K562 (cell line): ENCODE data around the gene SENP1. TPM values are rescaled to one million over a fixed set of nuclear protein-coding genes. Genes with fewer than 3 reads are reported as not detected.

Experiments
- ATAC-seq: fragments of 200-7000 bp; cut with Tn5 transposase; 3 replicates; pipeline ENCODE4 v1.9.1; 2020; ENCODE audit warnings: moderate library complexity
- Bru-seq: library from RNA; stranded (reverse); fragments of 400-500 nt; gene quantifications from one replicate; lab custom pipeline; 2021; lab: Mats Ljungman, UMichigan
- BruChase-seq, 2 experiments: library from RNA; stranded (reverse); fragments of 400-500 nt; gene quantifications; one replicate each; lab custom pipeline; 2021; lab: Mats Ljungman, UMichigan
- BruUV-seq: library from RNA; stranded (reverse); fragments of 400-500 nt; replicated peaks from 2 replicates; lab custom pipeline; 2021; lab: Mats Ljungman, UMichigan
- CTCF ChIA-PET: fragments of 300-600 bp; formaldehyde crosslinking; extraction: SDS; loops from one replicate; lab custom pipeline; 2021; ENCODE audit warnings: low intra/inter-chr PET ratio; lab: Yijun Ruan, JAX
- POLR2A ChIA-PET: fragments of 300-600, 350-650 bp; sonication (Branson Sonifier 250); formaldehyde crosslinking; extraction: SDS; loops from one replicate; lab custom pipeline; 2021; ENCODE audit warnings: antibody characterized with exemption, inconsistent platforms; lab: Yijun Ruan, JAX
- DNase-seq, 4 experiments: peaks; one replicate each; pipeline versions ENCODE4 v3.0.0 to v3.0.0-alpha.2; 2011 to 2018; ENCODE audit warnings: low spot score in 3 of 4, mixed read lengths in 3 of 4; ENCODE audit errors: extremely low read depth in 1 of 4
- FAIRE-seq: peaks from 2 replicates; lab custom pipeline; 2011; peaks lifted over from hg19 to GRCh38; lab: Jason Lieb, UNC
- H2AFZ ChIP-seq: 2 replicates; pipeline ENCODE4 v1.6.0; 2011; ENCODE audit warnings: low read depth, low read length, control low read depth, inconsistent platforms
- H3K27ac ChIP-seq: fragments of 200-600 bp; 3 replicates; pipeline ENCODE4 v1.8.0; 2011; ENCODE audit warnings: low read depth, mild to moderate bottlenecking, control low read depth, inconsistent platforms, low read length, moderate library complexity, mixed read lengths; ENCODE audit errors: extremely low read depth
- H3K27me3 ChIP-seq, 2 experiments: fragments of 300-600 bp in 1 of 2; 2 replicates in 1 of 2; 3 replicates in 1 of 2; pipeline versions ENCODE4 v1.6.0 to v1.8.0; 2011; ENCODE audit warnings: inconsistent platforms in 2 of 2, low read length in 2 of 2, mild to moderate bottlenecking in 1 of 2, mixed read lengths in 1 of 2, moderate library complexity in 1 of 2; ENCODE audit not compliant: control insufficient read depth in 2 of 2, insufficient read depth in 2 of 2
- H3K36me3 ChIP-seq: fragments of 300-600 bp; 3 replicates; pipeline ENCODE4 v1.8.0; 2011; ENCODE audit warnings: mild to moderate bottlenecking, low read length, inconsistent platforms; ENCODE audit not compliant: control insufficient read depth, insufficient read depth
- H3K4me1 ChIP-seq, 2 experiments: fragments of 200-600 bp in 1 of 2; replicated peaks in 1 of 2; 2 replicates in 1 of 2; 3 replicates in 1 of 2; pipeline versions ENCODE4 v1.5.1 to v1.8.0; 2011; ENCODE audit warnings: inconsistent platforms in 2 of 2, low read length in 2 of 2, mild to moderate bottlenecking in 1 of 2, mixed read lengths in 1 of 2, moderate library complexity in 1 of 2; ENCODE audit not compliant: control insufficient read depth in 2 of 2, insufficient read depth in 2 of 2
- H3K4me2 ChIP-seq: 2 replicates; pipeline ENCODE4 v1.6.1; 2011; ENCODE audit warnings: low read length, control low read depth, inconsistent platforms, mixed read lengths; ENCODE audit not compliant: insufficient read depth
- H3K4me3 ChIP-seq: fragments of 200-600 bp; sonication (generic), shearing (Covaris generic); 2 replicates; pipeline ENCODE4 v1.5.1; 2016; ENCODE audit warnings: control low read depth, inconsistent platforms
- H3K79me2 ChIP-seq: fragments of 200-600 bp; 3 replicates; pipeline ENCODE4 v1.8.0; 2011; ENCODE audit warnings: low read length, inconsistent platforms; ENCODE audit not compliant: control insufficient read depth, insufficient read depth
- H3K9ac ChIP-seq, 2 experiments: 2 replicates each; pipeline versions ENCODE4 v1.6.0 to v1.6.1; 2011; ENCODE audit warnings: low read depth in 2 of 2, low read length in 2 of 2, control low read depth in 1 of 2, inconsistent platforms in 1 of 2, mild to moderate bottlenecking in 1 of 2, mixed read lengths in 1 of 2; ENCODE audit not compliant: insufficient read depth in 1 of 2
- H3K9me1 ChIP-seq: one replicate; pipeline ENCODE4 v1.6.0; 2011; ENCODE audit warnings: inconsistent platforms, mild to moderate bottlenecking, low read length, moderate library complexity; ENCODE audit not compliant: control insufficient read depth, insufficient read depth
- H3K9me3 ChIP-seq: replicated peaks from 2 replicates; pipeline ENCODE4 v1.5.1; 2011; ENCODE audit warnings: low read depth, low read length, inconsistent platforms; ENCODE audit not compliant: control insufficient read depth, insufficient read depth
- H4K20me1 ChIP-seq: replicated peaks from 2 replicates; pipeline ENCODE4 v1.6.1; 2011; ENCODE audit warnings: low read length, inconsistent platforms, mixed read lengths; ENCODE audit not compliant: control insufficient read depth, insufficient read depth
- CAMTA2 ChIP-seq: fragments of 250-450 bp; sonication (Bioruptor Pico); conservative IDR thresholded peaks from 2 replicates; pipeline ENCODE4 v1.5.1; 2022
- DDX20 ChIP-seq: fragments of 450-650 bp; IDR thresholded peaks from 2 replicates; pipeline ENCODE4 v1.6.1; 2016; ENCODE audit warnings: missing genetic modification characterization, low read depth, mild to moderate bottlenecking, missing compliant biosample characterization, moderate library complexity
- DPF2 ChIP-seq: fragments of 450-650 bp; IDR thresholded peaks from 2 replicates; pipeline ENCODE4 v1.6.1; 2016
- ETV6 ChIP-seq, 3 experiments: fragments of 150-350 bp in 1 of 3; sonication (generic) in 1 of 3; formaldehyde crosslinking in 1 of 3; IDR thresholded peaks; 2 replicates each; pipeline versions ENCODE4 v1.6.1 to v1.8.0; 2014 to 2022; ENCODE audit warnings: borderline replicate concordance in 2 of 3, low read depth in 2 of 3, antibody characterized with exemption in 1 of 3, low read length in 1 of 3, mild to moderate bottlenecking in 1 of 3, missing genetic modification reagents in 1 of 3
- GTF2A2 ChIP-seq: IDR thresholded peaks from 2 replicates; pipeline ENCODE4 v1.6.1; 2016; ENCODE audit warnings: mild to moderate bottlenecking, missing genetic modification characterization, missing compliant biosample characterization
- MED1 ChIP-seq: sonication (generic); formaldehyde crosslinking; IDR thresholded peaks from 2 replicates; pipeline ENCODE4 v1.8.1; 2023; ENCODE audit warnings: missing genetic modification reagents, borderline replicate concordance
- MEF2A ChIP-seq: IDR thresholded peaks from 2 replicates; pipeline ENCODE4 v1.6.1; 2011; ENCODE audit warnings: low read depth, mild to moderate bottlenecking, low read length, moderate library complexity; ENCODE audit not compliant: control insufficient read depth
- NCOA1 ChIP-seq: fragments of 450-650 bp; IDR thresholded peaks from 2 replicates; pipeline ENCODE4 v1.6.1; 2016; ENCODE audit warnings: low read depth
- NFE2L1 ChIP-seq: fragments of 450-650 bp; IDR thresholded peaks from 2 replicates; pipeline ENCODE4 v1.6.1; 2016; ENCODE audit warnings: missing genetic modification characterization, low read depth, mild to moderate bottlenecking, missing compliant biosample characterization, moderate library complexity, borderline replicate concordance
- PPARD ChIP-seq: fragments of 250-450 bp; sonication (Bioruptor Pico); IDR thresholded peaks from 2 replicates; pipeline ENCODE4 v1.8.0; 2022; ENCODE audit warnings: inconsistent platforms, mild to moderate bottlenecking, moderate library complexity
- RBM39 ChIP-seq: fragments of 200-400 bp; formaldehyde crosslinking; optimal IDR thresholded peaks from 2 replicates; pipeline ENCODE3; 2018; ENCODE audit warnings: low read depth, low read length
- RFX5 ChIP-seq: IDR thresholded peaks from 2 replicates; pipeline ENCODE4 v1.6.1; 2011; ENCODE audit warnings: low read depth, mild to moderate bottlenecking, improper control_type of control experiment, low read length
- SMARCB1 ChIP-seq: IDR thresholded peaks from 2 replicates; pipeline ENCODE4 v1.6.1; 2011; ENCODE audit warnings: improper control_type of control experiment, low read depth; ENCODE audit not compliant: insufficient read length
- TAF9B ChIP-seq: fragments of 450-650 bp; IDR thresholded peaks from 2 replicates; pipeline ENCODE4 v1.6.1; 2018; ENCODE audit warnings: mild to moderate bottlenecking; ENCODE audit not compliant: partially characterized antibody
- ZNF140 ChIP-seq: fragments of 250-450 bp; sonication (Bioruptor Pico); IDR thresholded peaks from 2 replicates; pipeline ENCODE4 v1.8.0; 2021; ENCODE audit warnings: moderate library complexity, mild to moderate bottlenecking, inconsistent platforms
- ZNF551 ChIP-seq: fragments of 250-450 bp; sonication (Bioruptor Pico); IDR thresholded peaks from 2 replicates; pipeline ENCODE4 v1.5.0; 2021; ENCODE audit warnings: mild to moderate bottlenecking, moderate library complexity
- WGBS: fragments of 100-300 bp; shearing (Covaris generic); methylation state at CpG from one replicate; pipeline ENCODE4 v1.1.6; 2016; ENCODE audit warnings: low coverage, mixed read lengths; ENCODE audit not compliant: insufficient coverage; ENCODE audit errors: missing lambda C conversion rate; 5-methylcytosine and 5-hydroxymethylcytosine counted together
- in situ Hi-C: fragments of 300-500 bp; cut with MboI; formaldehyde crosslinking; loops from 4 replicates; pipeline ENCODE4 v1.15.0; 2018; ENCODE audit warnings: inconsistent platforms, mixed read lengths
- intact Hi-C: fragments of 100-400 bp; cut with micrococcal nuclease; formaldehyde crosslinking; loops from 2 replicates; pipeline ENCODE4 v1.14.2; 2022
- long read RNA-seq, 3 experiments: library from polyadenylated mRNA in 2 of 3; library from RNA in 1 of 3; unstranded in 2 of 3; stranded (forward) in 1 of 3; transcript quantifications; one replicate each; pipeline ENCODE4 v2.0.0, GENCODE V29; 2019 to 2022
- polyA minus RNA-seq, 3 experiments: library from RNA; depleted of rRNA, polyadenylated mRNA; stranded (reverse); fragments of >200 nt; gene quantifications; 2 replicates each; pipeline ENCODE4 v1.2.3, GENCODE V29; 2011
- polyA plus RNA-seq, 8 experiments: library from polyadenylated mRNA; depleted of rRNA in 4 of 8; stranded (reverse) in 5 of 8; unstranded in 3 of 8; fragments of >200 nt; fragmentation: Nextera tagmentation in 2 of 8; fragmentation: Illumina TruSeq in 1 of 8; extraction: Ambion mirVana in 2 of 8; extraction: Trizol in 1 of 8; gene quantifications; 2 replicates each; pipeline versions ENCODE4 v1.2.1 to v1.2.3, GENCODE V29; 2011 to 2014; ENCODE audit warnings: inconsistent platforms in 1 of 8, missing spikeins in 1 of 8
- total RNA-seq, 7 experiments: library from RNA; depleted of rRNA in 6 of 7; stranded (reverse); fragments of >200 nt in 6 of 7; fragmentation: Illumina TruSeq in 2 of 7; extraction: Trizol in 2 of 7; gene quantifications; 2 replicates each; pipeline versions ENCODE4 v1.2.1 to v1.2.3, GENCODE V29; 2011 to 2021; ENCODE audit warnings: low replicate concordance in 1 of 7

Gene SENP1
- 50.0 and 112 TPM in 2 replicates for total RNA-seq (2011; cell fraction: chromatin; rRNA removed; ENCODE audit: low replicate concordance)
- 24.0 and 36.5 TPM in 2 replicates for total RNA-seq (2011; cell fraction: nucleolus; rRNA removed)
- 41.8 and 50.5 TPM in 2 replicates for total RNA-seq (2011; cell fraction: nucleoplasm; rRNA removed)
- total RNA-seq (2014; rRNA removed) (23.3 and 24.0 TPM in 2 replicates), total RNA-seq (2014; rRNA removed; fragmentation: Illumina TruSeq; extraction: Trizol) (44.0 and 48.4 TPM in 2 replicates), total RNA-seq (2015; rRNA removed; fragmentation: Illumina TruSeq; extraction: Trizol) (46.7 and 48.5 TPM in 2 replicates), total RNA-seq (2021) (36.3 and 38.4 TPM in 2 replicates), polyA plus RNA-seq (2011; rRNA removed) (42.1 and 59.0 TPM in 2 replicates), polyA plus RNA-seq (2014; fragmentation: Illumina TruSeq; extraction: Trizol) (34.3 and 37.6 TPM in 2 replicates), polyA plus RNA-seq (2014; fragmentation: Nextera tagmentation; extraction: Ambion mirVana) (10 to 100 TPM; 15.5 to 19.3 TPM), polyA plus RNA-seq (2014; rRNA removed) (20.5 and 26.5 TPM in 2 replicates), polyA minus RNA-seq (2011; rRNA and poly(A)+ RNA removed) (84.6 and 89.5 TPM in 2 replicates), Bru-seq, nascent RNA (percentile 82 among the genes with signal in this experiment), BruChase-seq, experiment 1, labeled RNA remaining after a 2-hour chase (percentile 85 among the genes with signal in this experiment), BruChase-seq, experiment 2, labeled RNA remaining after a 6-hour chase (percentile 85 among the genes with signal in this experiment)
- 18.7 and 27.0 TPM in 2 replicates for polyA plus RNA-seq (2011; cell fraction: cytosol; rRNA removed)
- polyA plus RNA-seq (2011; cell fraction: nucleus; rRNA removed): 25.3 and 26.7 TPM in 2 replicates
- 17.8 and 20.0 TPM in 2 replicates for polyA plus RNA-seq (2012)
- 26.4 and 28.7 TPM in 2 replicates for polyA minus RNA-seq (2011; cell fraction: cytosol; rRNA and poly(A)+ RNA removed)
- polyA minus RNA-seq (2011; cell fraction: nucleus; rRNA and poly(A)+ RNA removed): 26.0 and 48.1 TPM in 2 replicates
- long read RNA-seq, experiment 1, full-length matches to known transcripts: 34 of 112 reads
- long read RNA-seq, experiment 1, partial matches to known transcripts: 24 of 112 reads
- long read RNA-seq, experiment 1, other reads (novel, unspliced or antisense): 54 of 112 reads
- long read RNA-seq, experiment 2, full-length matches to known transcripts: 2 of 23 reads
- long read RNA-seq, experiment 2, partial matches to known transcripts: 4 of 23 reads
- long read RNA-seq, experiment 2, other reads (novel, unspliced or antisense): 17 of 23 reads
- long read RNA-seq, experiment 3, partial matches to known transcripts: 12 of 17 reads
- long read RNA-seq, experiment 3, other reads (novel, unspliced or antisense): 5 of 17 reads

- peak; percentile 85 to 94 (median 93) for DNase-seq
- under 1% methylated on average over 42 of the region's 53 CpGs for WGBS
- ATAC-seq: peak; percentile 92
- in situ Hi-C loops: no loop called here
- Histone ChIP-seq H3K9ac (peak within 1 kb of the TSS; percentile 93 to 98), H3K79me2 (peaks cover 48% of the 10 kb centered on the region), H4K20me1 (no peaks in the 10 kb centered on the region), H2AFZ (peak within 1 kb of the TSS; percentile 96), H3K27ac (peak within 1 kb of the TSS; percentile 96), H3K4me3 (peak within 1 kb of the TSS; percentile 86), H3K9me3 (no peaks in the 10 kb centered on the region), H3K4me2 (peak within 1 kb of the TSS; percentile 96), H3K27me3 (no peaks in the 10 kb centered on the region), H3K9me1 (no peaks in the 10 kb centered on the region), H3K4me1 (peaks cover 3 to 7% of the 10 kb centered on the region in 2 experiments; a peak in 3 of 5 replicates), H3K36me3 (peaks cover 6% of the 10 kb centered on the region)
- FAIRE-seq: peak; percentile 55
- CTCF ChIA-PET: no interaction called here
- intact Hi-C loops: loop anchor here (1.0 kb wide), 1 partner anchor 51 kb away; the partner anchor contains the start of gene ASB8
- POLR2A ChIA-PET: interaction anchor here (0.7 to 3.9 kb wide), 13 partner anchors 9 to 392 kb away, joined by 3 to 24 read pairs (median 5); partner anchors contain the start of gene PFKM
- TSS peak; percentile 79 for BruUV-seq
- TF ChIP-seq ZNF140 (CRISPR knock-in tag) (no peak), RFX5 (no peak), PPARD (no peak), CAMTA2 (no peak), MED1 (CRISPR knock-in tag) (no peak), DDX20 (tag) (no peak), SMARCB1 (no peak), TAF9B (peak; percentile 90), RBM39 (peak; percentile 66), NFE2L1 (tag) (no peak), NCOA1 (peak; percentile 99), GTF2A2 (tag) (peak; percentile 81), DPF2 (peak; percentile 21; the same call in 1 of the 2 replicates), ZNF551 (no peak), MEF2A (no peak), ETV6 (IDR thresholded peaks at IDR 0.05; ENCODE audit: borderline replicate concordance in 1 of 2, low read depth in 2 of 2, low read length in 1 of 2) (0 out of 4 replicates have a peak, but pooled peaks of 1 of the 2 experiments have one; percentile 28), ETV6 (CRISPR knock-in tag; IDR thresholded peaks at IDR 0.05; ENCODE audit: borderline replicate concordance) (no peak)
Measured at GRCh38 chr12:48105867-48106680, at the start of gene SENP1. Gene SENP1 (minus strand): TSS chr12:48106079. CDS start chr12:48101472, 4,607 bp downstream.
